Measurements from ENCODE around the gene BATF.

Gene BATF

GRCh38 chr14:75570797-75571196 is 48.5 kb downstream of the BATF start:
- H3K4me3 ChIP-seq (replicated peaks in 1 of 2; ENCODE audit: low read depth in 2 of 2, low read length in 2 of 2), result no peak overlapping the region
- no peak for DNase-seq (ENCODE audit: low read depth in 2 of 2)
- TF ChIP-seq CTCF (IDR thresholded peaks at IDR 0.05; ENCODE audit: low read depth, low read length), result no peak

- no peak for DNase-seq (ENCODE audit: low read depth in 2 of 2)
- no peak for TF ChIP-seq CTCF (IDR thresholded peaks at IDR 0.05; ENCODE audit: low read depth, low read length)
- no peak overlapping the region for H3K4me3 ChIP-seq (replicated peaks in 1 of 2; ENCODE audit: low read depth in 2 of 2, low read length in 2 of 2)
Observed at GRCh38 chr14:75572104-75572503, 49.8 kb downstream of the BATF start.

- no peak overlapping the region for H3K4me3 ChIP-seq (replicated peaks in 1 of 2; ENCODE audit: low read depth in 2 of 2, low read length in 2 of 2)
- DNase-seq (ENCODE audit: low read depth in 2 of 2), result no peak
- TF ChIP-seq CTCF (IDR thresholded peaks at IDR 0.05; ENCODE audit: low read depth, low read length), result no peak
Observed at GRCh38 chr14:75577090-75577489, 54.8 kb downstream of the BATF start.

GRCh38 chr14:75577729-75578101 is 55.4 kb downstream of the BATF start:
- TF ChIP-seq CTCF (IDR thresholded peaks at IDR 0.05; ENCODE audit: low read depth, low read length), result peak; percentile 87
- H3K4me3 ChIP-seq (replicated peaks in 1 of 2; ENCODE audit: low read depth in 2 of 2, low read length in 2 of 2), result peak overlapping the region; percentile 64 to 68
- DNase-seq (ENCODE audit: low read depth in 2 of 2), result peak; percentile 91 to 92

GRCh38 chr14:75578102-75578785 is 56.0 kb downstream of the BATF start, which contains the start of gene FLVCR2:
Gene FLVCR2 (plus strand): TSS chr14:75578620. CDS start chr14:75578973, 353 bp downstream.
- H3K4me3 ChIP-seq (replicated peaks in 1 of 2; ENCODE audit: low read depth in 2 of 2, low read length in 2 of 2), result peak within 1 kb of the TSS; percentile 64 to 68
- DNase-seq (ENCODE audit: low read depth in 2 of 2), result peak; percentile 77 to 87
- no peak for TF ChIP-seq CTCF (IDR thresholded peaks at IDR 0.05; ENCODE audit: low read depth, low read length)

GRCh38 chr14:75578786-75579337 is 56.6 kb downstream of the BATF start:
- no peak for TF ChIP-seq CTCF (IDR thresholded peaks at IDR 0.05; ENCODE audit: low read depth, low read length)
- peak; percentile 63 to 70 for DNase-seq (ENCODE audit: low read depth in 2 of 2)
- H3K4me3 ChIP-seq (replicated peaks in 1 of 2; ENCODE audit: low read depth in 2 of 2, low read length in 2 of 2), result peak overlapping the region; percentile 64 to 68
